CD4-positive, alpha-beta T cell treated with Interleukin-4 for 4 hours (primary cell): Measurements from ENCODE around the gene TCEANC2.
A peak's percentile ranks its signal among the peaks of the same experiment; 100 is the strongest.
"Not testable (repeated sequence)": the region's sequence is repeated elsewhere in the genome, so short reads cannot be mapped to it uniquely, and the experiment has no call there.

Source experiments
- DNase-seq: peaks from one replicate; pipeline ENCODE4 v3.0.0-alpha.2; 2020

The TCEANC2 gene

DNA sequence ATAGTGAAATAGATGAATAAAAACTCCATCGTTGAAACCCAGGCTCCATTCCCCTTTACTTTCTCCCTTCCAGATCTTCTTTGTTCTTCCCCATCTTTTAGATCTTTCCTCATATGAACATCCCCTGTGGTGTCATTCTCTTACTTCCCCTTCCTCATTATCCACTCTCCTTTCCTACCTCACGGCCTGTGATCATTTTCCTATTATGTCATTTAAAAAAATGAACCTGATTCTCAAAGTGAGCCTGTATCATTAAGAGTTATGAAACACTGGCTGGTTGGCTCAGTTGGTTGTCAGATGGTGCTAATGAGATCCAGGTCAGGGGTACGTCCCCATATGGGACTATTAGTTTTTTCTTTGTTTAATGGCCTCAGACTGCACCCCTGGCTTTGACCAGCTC, 38.3 kb downstream of the TCEANC2 start:
- DNase-seq: no peak

- no peak for DNase-seq
Observed at GRCh38 chr1:54094001-54094729, 40.8 kb downstream of the TCEANC2 start.

GRCh38 chr1:54094730-54095105, 41.3 kb downstream of the TCEANC2 start:
- not testable (repeated sequence) for DNase-seq

GRCh38 chr1:54095546-54096226, 42.3 kb downstream of the TCEANC2 start:
- DNase-seq: peak; percentile 3

DNA sequence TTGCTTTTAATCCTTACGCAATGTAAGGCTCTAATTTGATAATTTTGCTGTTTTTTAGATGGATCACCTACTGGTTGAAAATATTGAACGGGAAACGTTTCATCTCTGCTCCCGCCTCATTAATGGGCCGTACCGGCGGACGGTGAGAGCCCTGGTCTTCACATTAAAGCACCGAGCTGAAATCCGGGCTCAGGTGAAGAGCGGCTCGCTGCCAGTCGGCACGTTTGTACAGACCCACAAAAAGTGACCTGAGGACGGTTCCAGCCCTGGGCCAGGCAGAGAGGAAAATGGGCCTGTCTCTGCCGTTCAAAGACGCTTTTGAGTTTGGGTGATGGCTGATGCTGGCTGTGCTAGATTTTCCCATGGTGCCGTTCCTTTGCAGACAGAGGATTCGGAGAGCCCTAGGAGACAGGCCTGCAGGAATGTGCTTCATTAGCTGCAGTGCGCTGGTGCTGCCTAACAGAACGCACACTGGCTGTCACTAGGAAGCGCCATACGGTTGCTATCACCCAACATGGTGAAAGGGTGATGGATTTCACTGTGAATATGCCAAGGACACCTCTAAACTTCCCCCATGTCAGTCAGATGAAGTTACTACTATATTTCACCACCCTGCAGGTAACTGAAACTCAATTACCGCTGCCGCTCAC, 42.9 kb downstream of the TCEANC2 start:
- no peak for DNase-seq

DNA sequence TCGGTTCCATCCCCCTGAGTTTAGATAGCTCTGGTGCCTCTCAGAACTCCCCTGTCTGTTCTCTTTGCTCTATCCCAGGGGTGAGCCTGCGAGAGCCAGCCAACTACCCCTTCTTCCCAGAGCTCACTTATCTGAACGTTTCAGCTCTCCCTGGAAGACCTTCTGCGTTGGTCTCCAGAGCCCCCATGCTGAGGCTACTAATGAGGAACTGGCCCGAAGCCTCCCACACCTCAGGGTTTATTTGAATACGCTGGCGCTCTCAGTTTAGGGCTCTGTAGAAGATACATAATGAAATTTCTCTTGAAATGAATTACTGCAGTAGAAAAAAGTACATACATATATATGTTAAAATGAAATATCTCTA, 43.5 kb downstream of the TCEANC2 start:
- no peak for DNase-seq

GRCh38 chr1:54099061-54099610, 45.7 kb downstream of the TCEANC2 start:
- no peak for DNase-seq

GRCh38 chr1:54100500-54100899, 47.1 kb downstream of the TCEANC2 start:
- no peak for DNase-seq

GRCh38 chr1:54103414-54103813, 50.0 kb downstream of the TCEANC2 start:
- DNase-seq: no peak

- not testable (repeated sequence) for DNase-seq
Observed at GRCh38 chr1:54104613-54105012, 51.2 kb downstream of the TCEANC2 start.

- DNase-seq: no peak
Observed at GRCh38 chr1:54105080-54105479, 51.7 kb downstream of the TCEANC2 start.

DNA sequence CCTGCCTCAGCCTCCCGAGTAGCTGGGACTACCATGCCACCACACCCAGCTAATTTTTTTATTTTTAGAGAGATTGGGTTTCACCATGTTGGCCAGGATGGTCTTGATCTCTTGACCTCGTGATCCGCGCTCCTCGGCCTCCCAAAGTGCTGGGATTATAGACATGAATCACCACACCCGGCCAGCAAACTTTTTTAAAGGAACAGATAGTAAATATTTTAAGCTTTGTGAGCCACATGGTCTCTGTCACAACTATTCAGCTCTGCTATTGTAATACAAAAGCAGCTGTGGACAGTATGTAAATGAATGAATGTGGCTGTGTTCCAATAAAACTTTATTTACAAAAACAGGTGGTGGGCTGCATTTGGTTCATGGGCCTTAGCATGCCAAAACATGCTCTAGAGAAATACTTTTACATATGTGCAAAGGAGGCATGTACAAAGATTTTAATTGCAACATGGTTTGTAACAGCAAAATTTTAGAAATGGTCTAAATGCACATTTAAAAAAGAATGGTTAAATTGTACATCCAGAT, 52.4 kb downstream of the TCEANC2 start:
- DNase-seq: no peak

- DNase-seq: no peak
Observed at GRCh38 chr1:54107131-54107530, 53.7 kb downstream of the TCEANC2 start.

- DNase-seq: no peak
Observed at GRCh38 chr1:54108156-54108555, 54.7 kb downstream of the TCEANC2 start.

- DNase-seq: no peak
Observed at GRCh38 chr1:54109129-54110090, 56.0 kb downstream of the TCEANC2 start.

GRCh38 chr1:54110996-54111395, 57.6 kb downstream of the TCEANC2 start:
- no peak for DNase-seq

DNA sequence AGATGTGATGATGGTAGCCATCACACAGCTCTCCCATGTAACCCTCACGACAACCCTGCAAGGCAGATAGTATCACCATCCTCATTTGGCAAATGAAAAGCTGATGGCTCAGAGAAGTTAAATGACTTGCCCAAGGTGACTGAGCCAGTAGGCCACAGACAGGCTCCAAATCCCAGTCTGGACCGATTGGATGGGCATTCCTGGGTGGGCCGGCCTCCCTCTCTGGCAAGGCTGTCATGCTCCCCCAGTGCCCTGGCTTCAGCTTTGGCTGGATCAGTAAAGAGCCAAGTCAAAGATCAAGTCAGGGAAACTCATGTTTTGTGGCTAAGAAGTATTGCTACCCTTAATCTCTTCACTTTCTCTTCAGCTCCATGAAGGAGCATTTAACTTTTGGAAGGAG, 58.2 kb downstream of the TCEANC2 start:
- no peak for DNase-seq

DNA sequence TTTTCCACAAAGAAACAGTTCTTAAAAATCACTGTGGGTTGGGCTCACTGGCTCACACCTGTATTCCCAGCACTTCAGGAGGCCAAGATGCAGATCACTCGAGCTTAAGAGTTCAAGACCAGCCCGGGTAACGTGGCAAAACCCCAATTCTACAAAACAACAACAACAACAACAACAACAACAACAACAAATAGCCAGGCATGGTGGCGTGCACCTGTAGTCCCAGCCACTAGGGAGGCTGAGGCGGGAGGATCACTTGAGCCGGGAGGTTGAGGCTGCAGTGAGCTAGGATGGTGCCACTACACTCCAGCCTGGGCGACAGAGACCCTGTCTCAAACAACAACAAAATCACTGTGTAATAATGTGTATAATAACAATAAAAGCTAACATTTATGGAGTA, 58.6 kb downstream of the TCEANC2 start:
- DNase-seq: no peak

DNA sequence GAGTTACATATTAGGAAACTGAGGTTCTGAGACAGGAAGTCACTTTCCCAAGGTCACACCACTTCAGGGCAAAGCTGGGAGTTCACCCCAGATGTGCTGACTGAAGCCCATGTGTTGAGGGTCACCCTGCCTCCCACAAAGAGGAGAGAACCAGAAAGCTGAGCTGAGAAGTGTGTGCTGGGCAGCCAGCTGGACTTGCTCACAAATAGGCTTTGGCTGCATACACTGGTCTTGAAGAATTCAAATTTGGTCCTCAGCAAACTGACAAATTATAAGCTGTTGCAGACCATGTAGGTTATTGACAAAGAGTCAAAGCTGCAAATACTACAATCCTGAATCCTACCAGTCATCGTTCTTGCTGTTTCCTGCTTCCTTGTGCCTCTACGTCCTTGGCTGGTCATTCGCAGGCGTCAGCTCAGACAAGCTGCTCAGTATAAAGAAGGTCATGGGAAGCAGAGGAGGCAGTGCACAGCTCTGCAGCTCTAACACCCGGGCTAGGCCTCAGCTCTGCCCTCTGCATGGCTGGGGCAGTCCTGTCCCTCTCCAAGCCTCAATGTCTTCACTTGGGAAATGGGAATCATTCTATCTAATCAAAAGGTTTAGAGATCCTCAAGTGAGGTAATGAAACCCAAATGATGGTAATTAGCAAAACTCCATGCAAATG, 59.4 kb downstream of the TCEANC2 start:
- DNase-seq: no peak

DNA sequence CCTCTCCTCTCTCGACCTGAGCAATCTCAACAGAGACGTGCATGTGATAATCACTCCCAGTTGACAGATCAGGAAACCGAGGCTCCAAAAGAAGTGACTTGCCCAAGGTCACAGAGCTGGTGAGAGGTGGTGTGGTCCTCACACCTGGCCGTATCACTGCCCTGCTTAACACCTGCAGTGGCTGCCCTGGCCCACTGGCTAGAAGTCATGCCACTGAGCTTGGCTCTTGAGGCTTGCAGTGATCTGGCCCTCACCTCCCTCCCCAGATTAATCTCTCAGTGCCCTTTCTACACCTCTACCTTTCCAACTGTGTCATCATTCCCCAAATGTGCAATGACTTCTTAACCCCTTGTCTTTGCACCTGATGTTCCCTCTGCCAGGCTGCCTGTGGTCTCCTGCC, 60.6 kb downstream of the TCEANC2 start:
- DNase-seq: no peak

DNA sequence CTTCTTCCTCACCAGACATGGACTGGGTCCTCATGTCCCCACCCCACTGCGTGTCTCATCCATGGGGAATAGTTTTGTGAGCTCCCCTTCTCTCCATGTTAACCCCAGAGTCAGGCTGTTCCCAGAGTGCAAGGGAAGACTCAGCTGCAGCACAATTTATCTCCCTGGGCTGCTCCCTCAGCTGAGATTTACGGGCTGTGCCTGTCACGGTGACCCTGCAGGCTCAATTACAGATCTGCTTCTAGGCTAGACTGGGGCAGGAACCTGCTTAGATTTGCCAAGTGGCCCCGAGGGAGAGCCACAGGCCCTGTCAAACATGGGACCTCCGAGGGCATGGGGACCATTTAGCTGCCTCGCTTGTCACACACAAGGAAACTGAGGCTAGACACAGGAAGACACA, 61.5 kb downstream of the TCEANC2 start:
- DNase-seq: no peak

- no peak for DNase-seq
Observed at GRCh38 chr1:54115520-54115919, 62.1 kb downstream of the TCEANC2 start.
